Activated CD8-positive, alpha-beta memory T cell treated with anti-CD3 and anti-CD28 coated beads, Interleukin-2, amount 10 ng/mL, durations not matched to agents 7 days and 5 days (primary cell): ENCODE results near the gene CDK14. TPM values are rescaled to one million over a fixed set of nuclear protein-coding genes. Genes with fewer than 3 reads are reported as not detected.
A peak's percentile ranks its signal among the peaks of the same experiment; 100 is the strongest.

ENCODE experiments used
- ATAC-seq: fragments of 150-1000 bp; cut with Tn5 transposase; one replicate; pipeline ENCODE4 v1.10.0; 2021; ENCODE audit warnings: moderate library complexity
- CTCF ChIA-PET: fragments of 350-600 bp; sonication (Branson Sonifier 250); formaldehyde crosslinking; loops from one replicate; lab custom pipeline; 2021; ENCODE audit warnings: antibody characterized with exemption; lab: Charles Lee
- DNase-seq: peaks from one replicate; pipeline ENCODE4 v3.0.0-alpha.2; 2020
- H3K27ac Mint-ChIP-seq: one replicate; pipeline ENCODE4 v1.8.0; 2021; ENCODE audit warnings: mild to moderate bottlenecking, mixed read lengths
- H3K27me3 Mint-ChIP-seq: one replicate; pipeline ENCODE4 v1.8.0; 2021; ENCODE audit warnings: mixed read lengths
- H3K36me3 Mint-ChIP-seq: one replicate; pipeline ENCODE4 v1.8.0; 2021; ENCODE audit warnings: mild to moderate bottlenecking, mixed read lengths
- H3K4me1 Mint-ChIP-seq: one replicate; pipeline ENCODE4 v1.8.0; 2021; ENCODE audit warnings: mixed read lengths
- H3K4me3 Mint-ChIP-seq: one replicate; pipeline ENCODE4 v1.8.0; 2021; ENCODE audit warnings: mild to moderate bottlenecking, moderate library complexity, mixed read lengths
- H3K9me3 Mint-ChIP-seq: one replicate; pipeline ENCODE4 v1.8.0; 2022; ENCODE audit warnings: low read depth, mixed read lengths
- total RNA-seq, 2 experiments: library from RNA; stranded (reverse); gene quantifications; one replicate each; pipeline ENCODE4 v1.2.3, GENCODE V29; 2021

CDK14 gene
- total RNA-seq, 2 experiments from 2014 or later = 0.20 to 0.23 TPM

DNA sequence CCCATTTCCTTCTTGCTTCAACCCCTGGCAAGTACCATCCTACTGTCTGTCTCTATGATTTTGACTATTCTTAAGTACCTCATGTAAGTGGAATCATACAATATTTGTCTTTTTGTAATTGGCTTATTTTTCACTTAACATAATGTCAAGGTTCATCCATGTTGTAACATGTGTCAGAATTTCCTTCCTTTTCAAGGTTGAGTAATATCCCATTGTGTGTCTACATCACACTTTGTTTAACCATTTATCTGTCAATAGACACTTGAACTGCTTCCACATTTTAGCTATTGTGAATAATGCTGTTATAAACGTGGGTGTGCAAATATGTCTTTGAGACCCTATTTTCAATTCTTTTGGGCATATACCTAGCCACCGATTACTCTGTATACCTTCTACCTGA, 14.0 kb upstream of the CDK14 start:
- CTCF ChIA-PET = no interaction called here
- H3K9me3 Mint-ChIP-seq = peaks cover 3% of the 10 kb centered on the region
- H3K27ac Mint-ChIP-seq = no peak overlapping the region
- H3K27me3 Mint-ChIP-seq = no peaks in the 10 kb centered on the region
- no peak overlapping the region for H3K4me3 Mint-ChIP-seq
- no peaks in the 10 kb centered on the region for H3K4me1 Mint-ChIP-seq
- no peak for ATAC-seq
- no peak for DNase-seq
- H3K36me3 Mint-ChIP-seq = no peaks in the 10 kb centered on the region

- no peaks in the 10 kb centered on the region for H3K4me1 Mint-ChIP-seq
- ATAC-seq (no peak), DNase-seq (no peak)
- peaks cover 3% of the 10 kb centered on the region for H3K9me3 Mint-ChIP-seq
- H3K27ac Mint-ChIP-seq = no peak overlapping the region
- no peaks in the 10 kb centered on the region for H3K27me3 Mint-ChIP-seq
- CTCF ChIA-PET = no interaction called here
- H3K4me3 Mint-ChIP-seq = no peak overlapping the region
- no peaks in the 10 kb centered on the region for H3K36me3 Mint-ChIP-seq
Measured at GRCh38 chr7:90584378-90584777, 11.7 kb upstream of the CDK14 start.

- Mint-ChIP-seq H3K9me3 (peaks cover 3% of the 10 kb centered on the region), H3K36me3 (no peaks in the 10 kb centered on the region), H3K27me3 (peaks cover under 1% of the 10 kb centered on the region), H3K4me1 (no peaks in the 10 kb centered on the region), H3K27ac (no peak overlapping the region), H3K4me3 (no peak overlapping the region)
- DNase-seq (no peak), ATAC-seq (no peak)
- CTCF ChIA-PET = no interaction called here
Measured at GRCh38 chr7:90586091-90586490, 10.0 kb upstream of the CDK14 start.

GRCh38 chr7:90587766-90588165, 8.4 kb upstream of the CDK14 start:
- Mint-ChIP-seq H3K36me3 (no peaks in the 10 kb centered on the region), H3K27me3 (peaks cover 5% of the 10 kb centered on the region), H3K4me1 (no peaks in the 10 kb centered on the region), H3K27ac (no peak overlapping the region), H3K4me3 (no peak overlapping the region), H3K9me3 (peaks cover 3% of the 10 kb centered on the region)
- no peak for ATAC-seq
- no peak for DNase-seq
- CTCF ChIA-PET = no interaction called here

DNA sequence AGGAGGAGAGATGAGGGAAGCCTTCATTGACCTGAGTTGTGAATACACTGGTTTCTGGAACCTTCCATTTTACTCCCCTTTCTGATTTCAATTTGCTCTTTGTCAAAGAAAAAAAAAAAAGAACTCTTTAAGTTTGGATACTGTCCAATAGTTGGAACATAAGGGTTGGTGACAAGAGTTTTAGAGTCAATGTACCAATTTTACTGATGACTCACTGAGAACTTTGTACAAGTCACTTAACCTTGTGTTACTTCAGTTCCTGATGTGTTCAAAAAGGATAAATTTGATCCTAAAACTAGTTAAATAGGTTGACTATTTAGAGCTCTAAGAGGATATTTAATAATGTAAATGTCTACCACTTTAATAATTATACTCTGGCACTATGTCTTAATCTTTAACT, 4.1 kb upstream of the CDK14 start:
- Mint-ChIP-seq H3K4me1 (peaks cover 8% of the 10 kb centered on the region), H3K27me3 (peaks cover 32% of the 10 kb centered on the region), H3K27ac (no peak overlapping the region), H3K36me3 (no peaks in the 10 kb centered on the region), H3K9me3 (no peaks in the 10 kb centered on the region), H3K4me3 (no peak overlapping the region)
- CTCF ChIA-PET = no interaction called here
- ATAC-seq (no peak), DNase-seq (no peak)

- Mint-ChIP-seq H3K4me1 (peaks cover 12% of the 10 kb centered on the region), H3K36me3 (no peaks in the 10 kb centered on the region), H3K4me3 (no peak overlapping the region), H3K27ac (no peak overlapping the region), H3K9me3 (no peaks in the 10 kb centered on the region), H3K27me3 (peaks cover 43% of the 10 kb centered on the region)
- ATAC-seq = no peak
- CTCF ChIA-PET = no interaction called here
- DNase-seq = no peak
Measured at GRCh38 chr7:90593205-90593604, 2.9 kb upstream of the CDK14 start.

DNA sequence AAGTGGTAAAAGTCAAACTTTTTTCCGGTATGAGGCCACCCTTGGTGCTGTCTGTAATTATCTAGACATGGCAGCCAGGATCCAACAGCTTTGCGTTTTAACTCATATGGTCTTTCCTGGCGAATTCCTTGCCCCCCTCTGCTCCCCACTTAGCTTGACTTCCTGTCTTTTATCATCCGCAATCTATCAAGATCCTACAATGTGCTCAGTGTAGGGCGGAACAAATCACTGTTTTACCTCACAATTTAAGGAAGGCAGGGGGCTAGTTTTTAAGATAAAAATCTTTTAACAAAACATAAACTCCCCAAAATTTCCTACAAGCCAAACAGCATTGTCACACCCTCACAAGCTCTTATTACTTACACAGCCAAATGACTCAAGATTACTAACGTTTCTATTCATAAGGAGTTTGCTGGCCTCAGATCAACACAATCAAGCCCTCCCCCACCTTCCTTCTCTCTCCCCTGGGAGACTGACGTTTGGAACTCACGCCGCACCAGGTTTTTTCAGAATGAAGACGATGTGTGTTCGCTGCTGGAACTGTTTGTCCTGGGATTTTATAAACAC, 1.3 kb upstream of the CDK14 start:
- Mint-ChIP-seq H3K36me3 (no peaks in the 10 kb centered on the region), H3K27ac (no peak overlapping the region), H3K4me1 (peaks cover 12% of the 10 kb centered on the region), H3K9me3 (no peaks in the 10 kb centered on the region), H3K4me3 (no peak overlapping the region), H3K27me3 (peaks cover 54% of the 10 kb centered on the region)
- DNase-seq (no peak), ATAC-seq (no peak)
- CTCF ChIA-PET = interaction anchor here (1.6 kb wide), 1 partner anchor 12 kb away, joined by 3 read pairs; no protein-coding TSS in a partner anchor

GRCh38 chr7:90595342-90595800, 750 bp upstream of the CDK14 start:
- DNase-seq (no peak), ATAC-seq (no peak)
- CTCF ChIA-PET = interaction anchor here (1.6 kb wide), 1 partner anchor 12 kb away, joined by 3 read pairs; no protein-coding TSS in a partner anchor
- Mint-ChIP-seq H3K27me3 (peaks cover 56% of the 10 kb centered on the region), H3K9me3 (no peaks in the 10 kb centered on the region), H3K27ac (no peak overlapping the region), H3K36me3 (no peaks in the 10 kb centered on the region), H3K4me1 (peaks cover 12% of the 10 kb centered on the region), H3K4me3 (peak overlapping the region; percentile 56)

DNA sequence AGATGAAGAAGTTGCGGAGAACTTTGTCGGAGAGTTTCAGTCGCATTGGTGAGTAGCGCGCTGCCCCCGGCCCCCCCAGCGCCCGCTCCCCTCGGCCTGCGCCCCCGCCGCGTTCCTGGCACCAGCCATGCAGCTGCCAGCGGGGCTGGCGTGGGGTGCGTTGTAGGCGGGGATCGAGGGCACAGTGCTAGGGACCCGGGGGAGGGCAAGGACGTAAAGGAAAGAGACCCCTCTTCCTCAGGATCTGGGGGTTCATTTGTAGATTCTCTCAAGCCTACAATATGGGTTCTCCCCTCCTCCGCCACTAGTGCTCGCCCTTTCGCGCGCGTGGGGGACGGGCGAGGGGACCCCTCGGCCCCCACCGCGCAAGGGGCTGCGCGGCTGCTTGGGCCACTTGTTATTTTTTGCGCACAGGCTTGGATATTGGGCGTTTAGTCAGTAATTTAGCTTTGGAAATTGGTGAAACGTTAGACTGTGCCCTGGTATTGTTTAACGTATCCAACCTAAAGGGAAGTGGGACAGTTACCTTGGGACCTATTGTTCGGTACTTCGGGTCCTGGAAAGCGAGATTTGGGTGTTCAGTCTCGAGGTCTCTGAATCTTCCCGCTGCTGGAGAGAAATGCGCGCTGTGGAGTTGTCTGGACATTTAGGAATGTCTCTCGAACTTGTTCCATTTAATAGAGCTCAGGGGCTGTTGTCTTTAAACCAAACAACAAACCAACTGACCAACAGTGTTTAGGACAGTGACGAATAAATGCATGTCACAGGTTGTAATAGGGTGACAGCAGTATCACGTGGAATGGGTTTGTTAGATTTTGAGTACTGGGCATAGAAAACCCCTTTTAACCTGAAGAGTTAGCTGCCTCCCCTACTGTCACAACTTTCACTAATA, 796 bp downstream of the CDK14 start:
- Mint-ChIP-seq H3K27me3 (peaks cover 59% of the 10 kb centered on the region), H3K4me1 (peaks cover 12% of the 10 kb centered on the region), H3K27ac (no peak overlapping the region), H3K4me3 (peak overlapping the region; percentile 59), H3K9me3 (no peaks in the 10 kb centered on the region), H3K36me3 (no peaks in the 10 kb centered on the region)
- CTCF ChIA-PET = no interaction called here
- no peak for ATAC-seq
- no peak for DNase-seq

- Mint-ChIP-seq H3K27ac (no peak overlapping the region), H3K27me3 (peaks cover 59% of the 10 kb centered on the region), H3K4me3 (no peak overlapping the region), H3K36me3 (no peaks in the 10 kb centered on the region), H3K4me1 (peaks cover 12% of the 10 kb centered on the region), H3K9me3 (no peaks in the 10 kb centered on the region)
- DNase-seq = no peak
- no peak for ATAC-seq
- CTCF ChIA-PET = no interaction called here
Measured at GRCh38 chr7:90597563-90598253, 1.6 kb downstream of the CDK14 start.

DNA sequence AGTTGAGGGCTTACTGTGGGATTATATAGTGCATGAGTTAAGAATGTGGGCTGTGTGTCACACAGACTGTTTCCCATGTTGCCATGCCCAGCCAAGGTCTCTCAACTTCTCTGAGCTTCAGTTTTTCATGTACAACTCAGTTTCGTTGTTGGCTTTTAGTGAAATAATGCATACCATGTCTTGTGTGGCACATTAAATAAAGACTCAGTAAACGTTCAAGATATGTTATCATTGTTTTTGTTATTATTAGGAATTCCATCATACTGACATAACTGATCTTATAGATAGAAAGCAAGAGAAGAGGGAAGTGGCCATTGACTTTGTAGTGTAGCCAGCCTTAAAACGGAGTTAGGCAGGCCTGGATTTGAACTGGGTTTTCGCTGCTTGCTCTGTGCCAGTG, 2.9 kb downstream of the CDK14 start:
- H3K27ac Mint-ChIP-seq = no peak overlapping the region
- H3K27me3 Mint-ChIP-seq = peaks cover 53% of the 10 kb centered on the region
- DNase-seq (no peak), ATAC-seq (no peak)
- no peaks in the 10 kb centered on the region for H3K9me3 Mint-ChIP-seq
- no peak overlapping the region for H3K4me3 Mint-ChIP-seq
- CTCF ChIA-PET = no interaction called here
- H3K4me1 Mint-ChIP-seq = peaks cover 12% of the 10 kb centered on the region
- H3K36me3 Mint-ChIP-seq = no peaks in the 10 kb centered on the region

- DNase-seq (no peak), ATAC-seq (no peak)
- Mint-ChIP-seq H3K4me3 (no peak overlapping the region), H3K27me3 (peaks cover 45% of the 10 kb centered on the region), H3K36me3 (no peaks in the 10 kb centered on the region), H3K4me1 (peaks cover 12% of the 10 kb centered on the region), H3K27ac (no peak overlapping the region), H3K9me3 (no peaks in the 10 kb centered on the region)
- CTCF ChIA-PET = no interaction called here
Measured at GRCh38 chr7:90599892-90600555, 3.9 kb downstream of the CDK14 start.

- Mint-ChIP-seq H3K4me3 (no peak overlapping the region), H3K27ac (no peak overlapping the region), H3K4me1 (peaks cover 2% of the 10 kb centered on the region), H3K27me3 (peaks cover 31% of the 10 kb centered on the region), H3K36me3 (no peaks in the 10 kb centered on the region), H3K9me3 (no peaks in the 10 kb centered on the region)
- CTCF ChIA-PET = no interaction called here
- DNase-seq (no peak), ATAC-seq (no peak)
Measured at GRCh38 chr7:90602303-90602702, 6.2 kb downstream of the CDK14 start.
